ENCODE results near the gene PHAF1. TPM values are rescaled to one million over a fixed set of nuclear protein-coding genes. Genes with fewer than 3 reads are reported as not detected.

Gene PHAF1
- polyA plus RNA-seq, 4 donors, result 21.0 to 28.5 (median 25.5) TPM

DNA sequence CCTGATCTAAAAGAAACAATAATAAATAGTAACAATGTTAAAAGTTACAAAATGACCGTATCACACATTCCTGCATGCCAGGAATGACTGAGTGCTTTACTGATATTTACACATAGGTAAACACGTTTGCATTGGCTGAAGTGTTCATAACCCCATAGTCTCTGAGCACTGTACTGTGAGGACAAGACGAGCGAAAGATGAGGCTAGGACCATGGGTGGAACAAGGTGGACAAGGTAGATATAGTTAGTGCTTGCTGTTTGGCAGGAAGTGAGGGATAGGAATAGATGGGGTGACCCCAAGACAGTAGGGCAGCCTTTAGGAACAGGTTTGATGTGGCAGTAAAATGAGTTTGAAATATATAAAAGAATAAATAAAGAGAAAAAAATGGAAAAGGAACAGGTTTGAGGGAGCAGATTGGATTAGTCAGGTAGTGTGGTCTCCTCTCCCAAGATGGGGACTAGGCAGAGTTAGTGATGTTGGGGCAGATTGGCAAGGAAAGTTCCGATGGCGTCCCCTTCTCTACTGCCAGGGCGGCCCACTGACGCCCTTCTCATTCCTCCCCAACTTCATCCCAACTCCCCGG is 81.8 kb downstream of the PHAF1 start:
- no peak for DNase-seq (ENCODE audit: low read depth in 4 of 4, low spot score in 2 of 4)

DNA sequence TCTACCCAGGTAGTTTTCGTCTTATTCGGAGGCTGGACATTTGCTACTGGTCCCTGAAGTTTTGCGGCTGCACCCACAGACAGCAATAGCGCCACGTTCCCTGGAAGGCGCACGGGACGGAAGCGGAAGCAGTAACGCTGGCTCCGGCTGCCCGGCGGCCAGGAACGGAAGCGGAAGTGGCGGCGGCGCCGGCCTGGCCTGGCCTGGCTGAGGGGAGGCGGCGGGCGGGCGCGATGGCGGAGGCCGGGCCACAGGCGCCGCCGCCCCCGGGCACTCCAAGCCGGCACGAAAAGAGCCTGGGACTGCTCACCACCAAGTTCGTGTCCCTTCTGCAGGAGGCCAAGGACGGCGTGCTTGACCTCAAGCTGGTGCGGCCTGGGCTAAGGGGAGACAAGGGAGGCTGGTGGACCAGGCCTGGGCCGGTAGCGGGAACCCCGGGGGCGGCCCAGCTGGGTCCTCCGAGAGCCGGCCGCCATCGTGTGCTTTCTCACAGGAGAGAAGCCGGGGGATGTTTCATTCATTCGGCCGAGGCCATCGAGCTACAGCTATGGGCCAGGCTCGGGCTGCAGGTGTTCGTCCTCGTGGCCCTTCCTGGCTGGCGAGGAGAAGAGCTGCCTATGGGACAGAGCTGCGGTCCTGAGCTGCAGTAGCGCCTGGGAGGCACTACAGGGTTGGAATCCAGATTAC is 82.4 kb downstream of the PHAF1 start, which contains the start of gene E2F4:
E2F4 (plus strand) TSS at position 161 of the 687 bp plus-strand sequence; CDS start at position 234, 73 bp downstream.
- DNase-seq (ENCODE audit: low read depth in 4 of 4, low spot score in 2 of 4), result peak in 3 of 4 donors; percentile 69 to 79 (median 76)

DNA sequence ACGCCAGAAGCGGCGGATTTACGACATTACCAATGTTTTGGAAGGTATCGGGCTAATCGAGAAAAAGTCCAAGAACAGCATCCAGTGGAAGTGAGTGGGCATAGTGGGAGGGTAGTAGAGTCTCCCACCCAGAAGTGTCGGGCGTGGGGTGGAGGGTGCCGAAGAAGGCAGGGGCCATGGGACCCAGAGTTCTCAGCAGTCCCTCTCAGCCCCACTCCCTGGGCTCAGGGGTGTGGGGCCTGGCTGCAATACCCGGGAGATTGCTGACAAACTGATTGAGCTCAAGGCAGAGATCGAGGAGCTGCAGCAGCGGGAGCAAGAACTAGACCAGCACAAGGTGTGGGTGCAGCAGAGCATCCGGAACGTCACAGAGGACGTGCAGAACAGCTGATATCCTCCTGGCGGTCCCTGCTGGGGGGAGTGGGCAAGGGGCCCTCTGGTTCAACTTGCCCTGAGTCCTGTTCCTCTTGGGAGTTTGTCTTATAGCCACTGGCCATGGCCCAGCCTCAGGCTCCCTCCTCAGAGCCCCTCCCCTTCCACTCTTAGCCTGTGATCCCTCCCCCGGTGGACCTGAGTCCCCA is 83.1 kb downstream of the PHAF1 start:
- DNase-seq (ENCODE audit: low read depth in 4 of 4, low spot score in 2 of 4), result no peak

DNA sequence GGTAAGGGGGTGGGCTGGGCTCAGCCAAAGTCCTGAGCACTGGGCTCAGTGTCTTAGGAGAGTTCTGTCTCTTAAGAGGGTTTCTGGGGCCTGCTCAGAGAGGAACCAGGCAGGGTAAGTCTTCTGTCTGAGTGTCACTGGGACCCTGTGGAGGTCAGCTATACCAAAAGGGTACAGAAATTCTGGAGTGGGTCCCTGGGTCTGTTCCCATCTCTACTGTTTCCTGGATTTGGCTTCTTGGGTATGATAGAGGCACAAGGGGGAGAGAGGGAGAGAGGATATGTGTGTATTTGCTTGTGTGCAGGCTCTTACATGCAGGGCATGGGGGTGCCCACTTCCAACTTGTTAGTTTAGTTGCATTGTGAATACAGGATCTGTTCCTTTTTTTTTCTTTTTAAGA is 83.8 kb downstream of the PHAF1 start:
- DNase-seq (ENCODE audit: low read depth in 4 of 4, low spot score in 2 of 4), result no peak

DNA sequence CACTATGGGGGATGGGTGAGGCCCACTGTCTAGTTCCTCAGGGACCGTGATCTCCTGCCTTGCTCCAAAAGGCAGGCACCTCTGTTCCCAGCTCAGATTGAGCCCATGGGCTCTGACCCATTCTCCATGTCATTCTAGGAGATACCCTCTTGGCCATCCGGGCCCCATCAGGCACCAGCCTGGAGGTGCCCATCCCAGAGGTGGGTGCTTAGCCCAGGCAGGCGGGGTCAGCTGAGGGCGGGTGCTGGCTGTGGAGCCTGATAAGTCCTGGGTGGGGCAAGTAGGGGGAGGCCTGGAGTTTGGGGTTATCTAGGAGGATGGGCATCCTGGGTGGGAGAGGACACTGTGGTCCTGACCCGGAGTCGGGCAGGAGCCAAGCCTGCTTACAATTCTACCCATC is 84.5 kb downstream of the PHAF1 start:
- no peak for DNase-seq (ENCODE audit: low read depth in 4 of 4, low spot score in 2 of 4)

DNA sequence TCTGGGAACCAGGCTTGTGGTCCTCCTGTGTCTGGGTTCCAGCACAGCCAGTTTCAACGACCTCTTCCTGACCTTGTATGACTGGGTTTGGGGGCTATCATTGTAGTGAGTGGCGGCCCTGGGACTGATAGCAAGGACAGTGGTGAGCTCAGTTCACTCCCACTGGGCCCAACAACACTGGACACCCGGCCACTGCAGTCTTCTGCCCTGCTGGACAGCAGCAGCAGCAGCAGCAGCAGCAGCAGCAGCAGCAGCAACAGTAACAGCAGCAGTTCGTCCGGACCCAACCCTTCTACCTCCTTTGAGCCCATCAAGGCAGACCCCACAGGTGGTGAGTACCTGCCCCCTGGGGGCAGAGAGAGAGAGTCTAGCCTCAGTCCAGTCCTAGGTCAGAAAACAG is 85.9 kb downstream of the PHAF1 start:
- no peak for DNase-seq (ENCODE audit: low read depth in 4 of 4, low spot score in 2 of 4)

DNA sequence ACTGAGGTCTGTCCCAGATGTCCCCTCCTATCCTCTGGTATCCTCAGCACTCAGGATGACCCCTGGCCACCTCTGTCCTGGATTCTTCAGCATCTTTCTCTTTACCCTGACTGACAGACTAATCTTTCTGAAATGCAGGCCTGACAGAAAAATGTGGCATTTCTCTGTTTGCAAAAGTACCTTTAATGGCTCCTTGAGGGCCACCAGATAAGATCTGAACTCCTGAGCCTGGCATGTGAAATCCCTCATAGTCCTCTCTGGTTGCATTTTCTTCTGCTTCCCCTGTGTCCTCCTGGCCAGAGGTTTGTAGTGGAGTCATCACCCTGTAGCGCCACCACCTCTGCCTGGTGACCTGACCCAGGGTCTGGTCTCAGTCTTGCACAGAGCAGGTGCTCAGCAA is 87.1 kb downstream of the PHAF1 start:
- no peak for DNase-seq (ENCODE audit: low read depth in 4 of 4, low spot score in 2 of 4)

DNA sequence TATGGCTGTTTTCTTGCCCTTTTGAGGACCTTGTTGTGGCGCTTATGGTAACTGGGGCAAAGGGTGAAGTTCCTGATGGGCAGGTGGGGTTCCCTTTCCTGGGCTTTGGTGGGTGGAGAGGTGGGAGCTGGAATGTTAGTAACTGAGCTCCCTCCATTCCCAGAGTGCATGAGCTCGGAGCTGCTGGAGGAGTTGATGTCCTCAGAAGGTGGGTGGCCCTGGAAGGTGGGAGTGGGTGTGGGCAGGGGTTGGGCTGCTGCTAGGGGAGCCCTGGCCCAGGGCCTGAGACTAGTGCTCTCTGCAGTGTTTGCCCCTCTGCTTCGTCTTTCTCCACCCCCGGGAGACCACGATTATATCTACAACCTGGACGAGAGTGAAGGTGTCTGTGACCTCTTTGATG is 88.0 kb downstream of the PHAF1 start:
- DNase-seq (ENCODE audit: low read depth in 4 of 4, low spot score in 2 of 4), result no peak

Other genes starting within 250 kb of the PHAF1 start
- 10 to 100 TPM; 11.5 to 14.5 (median 13.4) TPM for gene PDP2, start 229.4 kb upstream of the PHAF1 start, polyA plus RNA-seq (ENCODE audit: insufficient read length in 4 of 4)
- gene CDH16, start 191.1 kb upstream of the PHAF1 start, polyA plus RNA-seq (ENCODE audit: insufficient read length in 4 of 4), result 100 to 1,000 TPM; 248 to 312 (median 277) TPM
- gene RRAD, start 184.4 kb upstream of the PHAF1 start, polyA plus RNA-seq (ENCODE audit: insufficient read length in 4 of 4), result 1 to 10 TPM; 2.6 to 4.1 (median 3.5) TPM
- 100 to 1,000 TPM in 2 of 4 donors, 10 to 100 TPM in 2; 91.7 to 120 (median 98.8) TPM for gene CIAO2B, start 175.5 kb upstream of the PHAF1 start, polyA plus RNA-seq (ENCODE audit: insufficient read length in 4 of 4)
- 10 to 100 TPM; 40.3 to 49.6 (median 45.3) TPM for gene CES2, start 174.4 kb upstream of the PHAF1 start, polyA plus RNA-seq (ENCODE audit: insufficient read length in 4 of 4)
- 1 to 10 TPM; 1.3 to 3.7 (median 2.9) TPM for gene CES3, start 148.7 kb upstream of the PHAF1 start, polyA plus RNA-seq (ENCODE audit: insufficient read length in 4 of 4)
- 10 to 100 TPM in 2 of 4 donors, 1 to 10 TPM in 2; 4.6 to 12.3 (median 9.5) TPM for gene CES4A, start 121.4 kb upstream of the PHAF1 start, polyA plus RNA-seq (ENCODE audit: insufficient read length in 4 of 4)
- gene CBFB, start 80.8 kb upstream of the PHAF1 start, polyA plus RNA-seq (ENCODE audit: insufficient read length in 4 of 4), result 10 to 100 TPM; 62.3 to 77.1 (median 65.0) TPM
- 10 to 100 TPM in 3 of 4 donors, 1 to 10 TPM in 1; 7.5 to 15.1 (median 10.4) TPM for gene B3GNT9, start 41.1 kb downstream of the PHAF1 start, polyA plus RNA-seq (ENCODE audit: insufficient read length in 4 of 4)
- 1 to 10 TPM; 4.3 to 7.0 (median 6.1) TPM for gene TRADD, start 50.0 kb downstream of the PHAF1 start, polyA plus RNA-seq (ENCODE audit: insufficient read length in 4 of 4)
- gene FBXL8, start 50.0 kb downstream of the PHAF1 start, polyA plus RNA-seq (ENCODE audit: insufficient read length in 4 of 4), result 1 to 10 TPM; 1.3 to 2.8 (median 1.9) TPM
- 1 to 10 TPM; 1.2 to 3.2 (median 1.6) TPM for gene HSF4, start 54.8 kb downstream of the PHAF1 start, polyA plus RNA-seq (ENCODE audit: insufficient read length in 4 of 4)
- gene NOL3, start 60.6 kb downstream of the PHAF1 start, polyA plus RNA-seq (ENCODE audit: insufficient read length in 4 of 4), result 1 to 10 TPM; 3.6 to 8.3 (median 6.0) TPM
- gene MATCAP1, start 74.0 kb downstream of the PHAF1 start, polyA plus RNA-seq (ENCODE audit: insufficient read length in 4 of 4), result 10 to 100 TPM; 23.9 to 68.7 (median 45.6) TPM
- gene EXOC3L1, start 80.2 kb downstream of the PHAF1 start, polyA plus RNA-seq (ENCODE audit: insufficient read length in 4 of 4), result 1 to 10 TPM; 4.9 to 7.8 (median 6.7) TPM
- gene E2F4, start 82.2 kb downstream of the PHAF1 start, polyA plus RNA-seq (ENCODE audit: insufficient read length in 4 of 4), result 10 to 100 TPM; 53.3 to 79.1 (median 62.8) TPM
- 1 to 10 TPM; 5.7 to 7.7 (median 6.3) TPM for gene ELMO3, start 89.2 kb downstream of the PHAF1 start, polyA plus RNA-seq (ENCODE audit: insufficient read length in 4 of 4)
- gene TMEM208, start 117.2 kb downstream of the PHAF1 start, polyA plus RNA-seq (ENCODE audit: insufficient read length in 4 of 4), result 10 to 100 TPM; 41.0 to 55.0 (median 44.0) TPM
- 10 to 100 TPM; 28.9 to 52.4 (median 43.5) TPM for gene FHOD1, start 137.5 kb downstream of the PHAF1 start, polyA plus RNA-seq (ENCODE audit: insufficient read length in 4 of 4)
- 1 to 10 TPM; 2.3 to 5.9 (median 4.5) TPM for gene SLC9A5, start 139.0 kb downstream of the PHAF1 start, polyA plus RNA-seq (ENCODE audit: insufficient read length in 4 of 4)
- gene PLEKHG4, start 169.6 kb downstream of the PHAF1 start, polyA plus RNA-seq (ENCODE audit: insufficient read length in 4 of 4), result 10 to 100 TPM; 10.4 to 22.6 (median 15.2) TPM
- gene KCTD19, start 216.8 kb downstream of the PHAF1 start, polyA plus RNA-seq (ENCODE audit: insufficient read length in 4 of 4), result 1 to 10 TPM in 3 of 4 donors, under 1 TPM in 1; 0.95 to 2.5 (median 1.6) TPM
- gene LRRC36, start 216.9 kb downstream of the PHAF1 start, polyA plus RNA-seq (ENCODE audit: insufficient read length in 4 of 4), result 10 to 100 TPM in 1 of 4 donors, 1 to 10 TPM in 3; 2.4 to 10.5 (median 4.7) TPM